ENCODE results near the gene RFX2. TPM values are rescaled to one million over a fixed set of nuclear protein-coding genes. Genes with fewer than 3 reads are reported as not detected.

The RFX2 gene
- total and polyA plus RNA-seq, 9 of the 15 experiments (the other 6 are each of a cell fraction or from before 2014, with no cell fraction given), result 3.6 to 18.7 (median 8.7) TPM

DNA sequence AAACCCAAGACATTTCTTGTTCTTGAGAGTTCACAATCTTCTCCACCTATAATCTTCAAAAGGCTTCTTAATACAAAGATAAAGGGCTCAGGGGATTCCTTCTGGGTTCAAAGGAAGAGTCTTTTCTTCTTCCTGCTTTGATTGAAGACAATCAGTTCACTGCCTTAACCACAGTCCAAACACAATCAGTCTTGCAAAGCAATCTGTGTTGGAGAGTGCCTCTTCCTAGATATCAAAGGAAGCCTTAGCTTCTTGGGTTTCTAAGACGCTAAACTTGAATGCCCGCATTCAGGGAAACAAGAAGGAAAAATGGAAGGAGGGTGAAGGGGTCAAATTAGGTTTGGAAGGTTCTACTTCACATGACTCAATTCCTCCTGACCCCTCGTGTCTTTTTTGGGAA is 159.6 kb downstream of the RFX2 start:
- intact Hi-C loops (cut with micrococcal nuclease), result no loop called here
- POLR2A ChIA-PET, result no interaction called here
- no peak overlapping the region for H2AFZ ChIP-seq (ENCODE audit: low read depth, low read length)
- H3K36me3 ChIP-seq (ENCODE audit: control insufficient read depth, insufficient read depth, low read length), result peaks cover 60% of the 10 kb centered on the region
- in situ Hi-C loops (cut with MboI), result no loop called here
- peaks cover 92% of the 10 kb centered on the region for H3K79me2 ChIP-seq (ENCODE audit: control insufficient read depth, insufficient read depth, low read length)
- FAIRE-seq (no peak), DNase-seq (ENCODE audit: extremely low read depth in 1 of 4, low spot score in 3 of 4) (no peak), ATAC-seq (no peak)
- no peak overlapping the region for H3K4me2 ChIP-seq (ENCODE audit: insufficient read depth, low read length)
- H3K9me3 ChIP-seq (replicated peaks; ENCODE audit: control insufficient read depth, insufficient read depth, low read depth, low read length), result no peaks in the 10 kb centered on the region
- 89% methylated on average over 3 of the region's 3 CpGs for WGBS (ENCODE audit: insufficient coverage, low coverage, missing lambda C conversion rate)
- no TSS peak for BruUV-seq (replicated peaks)
- peak; percentile 65 for TF ChIP-seq HDAC2 (IDR thresholded peaks at IDR 0.05)
- peak; percentile 42 to 60; a peak in 1 of 4 replicates for TF ChIP-seq RCOR1 (IDR thresholded peaks at IDR 0.05; ENCODE audit: borderline replicate concordance in 1 of 2, low read depth in 2 of 2, low read length in 2 of 2)
- no peak for TF ChIP-seq ARID2 (IDR thresholded peaks at IDR 0.05)
- TF ChIP-seq KDM1A (IDR thresholded peaks at IDR 0.05), result peak; percentile 87 to 89
- no peak for TF ChIP-seq BDP1 (IDR thresholded peaks at IDR 0.05; ENCODE audit: insufficient read depth, insufficient read length)
- no peak for TF ChIP-seq MYC (IDR thresholded peaks at IDR 0.05; ENCODE audit: low read depth, low read length)
- TF ChIP-seq MYC (CRISPR knock-in tag; IDR thresholded peaks at IDR 0.05; ENCODE audit: borderline replicate concordance, low read depth), result no peak
- TF ChIP-seq CREB3 (tag; conservative IDR thresholded peaks at IDR 0.05; ENCODE audit: low read depth), result no peak
- TF ChIP-seq, protein P1, sequence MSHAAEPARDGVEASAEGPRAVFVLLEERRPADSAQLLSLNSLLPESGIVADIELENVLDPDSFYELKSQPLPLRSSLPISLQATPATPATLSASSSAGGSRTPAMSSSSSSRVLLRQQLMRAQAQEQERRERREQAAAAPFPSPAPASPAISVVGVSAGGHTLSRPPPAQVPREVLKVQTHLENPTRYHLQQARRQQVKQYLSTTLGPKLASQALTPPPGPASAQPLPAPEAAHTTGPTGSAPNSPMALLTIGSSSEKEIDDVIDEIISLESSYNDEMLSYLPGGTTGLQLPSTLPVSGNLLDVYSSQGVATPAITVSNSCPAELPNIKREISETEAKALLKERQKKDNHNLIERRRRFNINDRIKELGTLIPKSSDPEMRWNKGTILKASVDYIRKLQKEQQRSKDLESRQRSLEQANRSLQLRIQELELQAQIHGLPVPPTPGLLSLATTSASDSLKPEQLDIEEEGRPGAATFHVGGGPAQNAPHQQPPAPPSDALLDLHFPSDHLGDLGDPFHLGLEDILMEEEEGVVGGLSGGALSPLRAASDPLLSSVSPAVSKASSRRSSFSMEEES (CRISPR knock-in tag; IDR thresholded peaks at IDR 0.05), result no peak
- H3K27me3 ChIP-seq (ENCODE audit: control insufficient read depth in 2 of 2, insufficient read depth in 2 of 2, low read length in 2 of 2), result no peaks in the 10 kb centered on the region
- CTCF ChIA-PET (ENCODE audit: low intra/inter-chr PET ratio), result interaction anchor here (0.7 kb wide), 1 partner anchor 146 kb away, joined by 3 read pairs; no protein-coding TSS in a partner anchor
- H3K27ac ChIP-seq (ENCODE audit: extremely low read depth, low read depth, low read length), result no peak overlapping the region
- H3K4me3 ChIP-seq, result no peak overlapping the region
- no peak overlapping the region for H3K9ac ChIP-seq (ENCODE audit: insufficient read depth in 1 of 2, low read depth in 2 of 2, low read length in 2 of 2)
- H3K9me1 ChIP-seq (ENCODE audit: control insufficient read depth, insufficient read depth, low read length), result peaks cover 6% of the 10 kb centered on the region
- peaks cover 13% of the 10 kb centered on the region; the same call in 1 of the 2 replicates for H4K20me1 ChIP-seq (replicated peaks; ENCODE audit: control insufficient read depth, insufficient read depth, low read length)
- H3K4me1 ChIP-seq (replicated peaks in 1 of 2; ENCODE audit: control insufficient read depth in 2 of 2, insufficient read depth in 2 of 2, low read length in 2 of 2), result peaks cover 30 to 33% of the 10 kb centered on the region in 2 experiments
